ENCODE results near the gene MEDAG. TPM values are rescaled to one million over a fixed set of nuclear protein-coding genes. Genes with fewer than 3 reads are reported as not detected.

The MEDAG gene
- total RNA-seq, 5 donors from 2014 or later (not counting 1 experiment from before 2014, with no cell fraction given) = not detected

DNA sequence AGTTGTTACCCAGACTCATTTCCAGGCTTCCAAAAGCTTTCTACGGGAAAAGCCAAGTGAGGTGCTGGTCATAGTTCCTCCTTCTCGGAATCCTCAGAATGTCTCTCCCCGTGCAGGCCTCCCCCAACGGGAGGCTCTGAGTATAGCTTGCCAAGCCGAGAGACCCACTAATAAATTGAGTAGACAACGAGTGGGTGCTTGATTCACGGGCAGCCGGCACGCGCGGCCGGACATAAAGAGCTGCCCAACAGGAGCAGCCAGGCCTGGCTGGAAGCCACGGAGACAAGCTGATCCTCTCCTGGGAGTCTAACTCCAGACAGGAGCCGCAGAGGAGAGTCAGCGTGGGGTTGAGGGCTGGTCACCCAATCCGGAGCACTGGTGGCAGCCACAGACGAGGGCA is 43.4 kb upstream of the MEDAG start:
- H3K27ac ChIP-seq (ENCODE audit: low read length) = no peak overlapping the region
- Mint-ChIP-seq H3K27me3 (peaks cover 2 to 4% of the 10 kb centered on the region in 2 donors), H3K36me3 (no peaks in the 10 kb centered on the region), H3K27ac (no peak overlapping the region), H3K4me1 (peaks cover 0 to 7% (median 4%) of the 10 kb centered on the region in 3 donors), H3K9me3 (peaks cover 0 to 5% (median 0%) of the 10 kb centered on the region in 3 donors), H3K4me3 (no peak overlapping the region)
- ChIA-PET CTCF (no interaction called here), POLR2A (no interaction called here)
- WGBS (ENCODE audit: insufficient coverage) = 82% methylated on average over 17 of the region's 17 CpGs
- ATAC-seq (replicated peaks in 1 of 4) = no peak
- H3K36me3 ChIP-seq (ENCODE audit: control insufficient read depth in 2 of 2, extremely low read depth in 1 of 2, insufficient read depth in 1 of 2, low read length in 1 of 2) = no peaks in the 10 kb centered on the region
- no peak for DNase-seq
- H3K4me1 ChIP-seq (ENCODE audit: control insufficient read depth in 1 of 2, extremely low read depth in 1 of 2, insufficient read depth in 2 of 2, low read length in 2 of 2) = peaks cover 0 to 5% of the 10 kb centered on the region in 2 experiments
- H3K4me3 ChIP-seq (ENCODE audit: control insufficient read depth in 1 of 2, extremely low read depth in 1 of 2, low read length in 1 of 2) = no peak overlapping the region
- H3K27me3 ChIP-seq (replicated peaks in 1 of 2; ENCODE audit: control insufficient read depth in 2 of 2, extremely low read depth in 1 of 2, insufficient read depth in 2 of 2, low read length in 1 of 2) = peaks cover 0 to 17% of the 10 kb centered on the region in 2 experiments
- H3K9me3 ChIP-seq = no peaks in the 10 kb centered on the region

GRCh38 chr13:30863231-30863630 is 42.8 kb upstream of the MEDAG start:
- ATAC-seq (replicated peaks in 1 of 4) (no peak), DNase-seq (no peak)
- Mint-ChIP-seq H3K27ac (no peak overlapping the region), H3K36me3 (no peaks in the 10 kb centered on the region), H3K4me3 (no peak overlapping the region), H3K27me3 (peaks cover 2 to 4% of the 10 kb centered on the region in 2 donors), H3K4me1 (peaks cover 0 to 7% (median 4%) of the 10 kb centered on the region in 3 donors), H3K9me3 (peaks cover 0 to 5% (median 0%) of the 10 kb centered on the region in 3 donors)
- ChIA-PET POLR2A (no interaction called here), CTCF (interaction anchor here in 1 of 2 donors (0.7 kb wide), 1 partner anchor 56 kb away, joined by 3 read pairs; no protein-coding TSS in a partner anchor)
- Histone ChIP-seq H3K4me1 (ENCODE audit: control insufficient read depth in 1 of 2, extremely low read depth in 1 of 2, insufficient read depth in 2 of 2, low read length in 2 of 2) (peaks cover 0 to 5% of the 10 kb centered on the region in 2 experiments), H3K36me3 (ENCODE audit: control insufficient read depth in 2 of 2, extremely low read depth in 1 of 2, insufficient read depth in 1 of 2, low read length in 1 of 2) (no peaks in the 10 kb centered on the region), H3K27ac (ENCODE audit: low read length) (no peak overlapping the region), H3K9me3 (no peaks in the 10 kb centered on the region), H3K27me3 (replicated peaks in 1 of 2; ENCODE audit: control insufficient read depth in 2 of 2, extremely low read depth in 1 of 2, insufficient read depth in 2 of 2, low read length in 1 of 2) (peaks cover 0 to 17% of the 10 kb centered on the region in 2 experiments), H3K4me3 (ENCODE audit: control insufficient read depth in 1 of 2, extremely low read depth in 1 of 2, low read length in 1 of 2) (no peak overlapping the region)
- 80% methylated on average over 8 of the region's 8 CpGs for WGBS (ENCODE audit: insufficient coverage)

- Histone ChIP-seq H3K4me1 (ENCODE audit: control insufficient read depth in 1 of 2, extremely low read depth in 1 of 2, insufficient read depth in 2 of 2, low read length in 2 of 2) (peaks cover 0 to 5% of the 10 kb centered on the region in 2 experiments), H3K4me3 (ENCODE audit: control insufficient read depth in 1 of 2, extremely low read depth in 1 of 2, low read length in 1 of 2) (no peak overlapping the region), H3K36me3 (ENCODE audit: control insufficient read depth in 2 of 2, extremely low read depth in 1 of 2, insufficient read depth in 1 of 2, low read length in 1 of 2) (no peaks in the 10 kb centered on the region), H3K9me3 (no peaks in the 10 kb centered on the region), H3K27ac (ENCODE audit: low read length) (no peak overlapping the region), H3K27me3 (replicated peaks in 1 of 2; ENCODE audit: control insufficient read depth in 2 of 2, extremely low read depth in 1 of 2, insufficient read depth in 2 of 2, low read length in 1 of 2) (peaks cover 0 to 20% of the 10 kb centered on the region in 2 experiments)
- CTCF ChIA-PET = interaction anchor here (0.6 to 0.7 kb wide), 2 partner anchors 56 to 749 kb away, joined by 3 to 4 read pairs; no protein-coding TSS in a partner anchor
- DNase-seq = no peak
- POLR2A ChIA-PET = no interaction called here
- WGBS (ENCODE audit: insufficient coverage) = 90% methylated on average over 5 of the region's 7 CpGs
- no peak for ATAC-seq (replicated peaks in 1 of 4)
- no peak overlapping the region for H3K4me3 Mint-ChIP-seq
- no peaks in the 10 kb centered on the region for H3K36me3 Mint-ChIP-seq
- no peak overlapping the region for H3K27ac Mint-ChIP-seq
- H3K9me3 Mint-ChIP-seq = peaks cover 0 to 1% (median 0%) of the 10 kb centered on the region in 3 donors
- peaks cover 2 to 4% of the 10 kb centered on the region in 2 donors for H3K27me3 Mint-ChIP-seq
- peaks cover 0 to 7% (median 4%) of the 10 kb centered on the region in 3 donors for H3K4me1 Mint-ChIP-seq
Measured at GRCh38 chr13:30863796-30864195, 42.3 kb upstream of the MEDAG start.

GRCh38 chr13:30864433-30865122 is 41.5 kb upstream of the MEDAG start:
- no peak overlapping the region for H3K4me3 ChIP-seq (ENCODE audit: control insufficient read depth in 1 of 2, extremely low read depth in 1 of 2, low read length in 1 of 2)
- no peaks in the 10 kb centered on the region for H3K36me3 Mint-ChIP-seq
- 82% methylated on average over 5 of the region's 5 CpGs for WGBS (ENCODE audit: insufficient coverage)

GRCh38 chr13:30865123-30866049 is 40.7 kb upstream of the MEDAG start:
- POLR2A ChIA-PET = no interaction called here
- Mint-ChIP-seq H3K27me3 (peaks cover 5 to 9% of the 10 kb centered on the region in 2 donors), H3K27ac (no peak overlapping the region), H3K36me3 (no peaks in the 10 kb centered on the region), H3K9me3 (no peaks in the 10 kb centered on the region), H3K4me3 (no peak overlapping the region), H3K4me1 (peaks cover 0 to 7% (median 4%) of the 10 kb centered on the region in 3 donors)
- ATAC-seq (replicated peaks in 1 of 4) = peak; percentile 75 to 90 (median 84)
- Histone ChIP-seq H3K36me3 (ENCODE audit: control insufficient read depth in 2 of 2, extremely low read depth in 1 of 2, insufficient read depth in 1 of 2, low read length in 1 of 2) (no peaks in the 10 kb centered on the region), H3K27me3 (replicated peaks in 1 of 2; ENCODE audit: control insufficient read depth in 2 of 2, extremely low read depth in 1 of 2, insufficient read depth in 2 of 2, low read length in 1 of 2) (peaks cover 0 to 29% of the 10 kb centered on the region in 2 experiments), H3K27ac (ENCODE audit: low read length) (no peak overlapping the region), H3K4me1 (ENCODE audit: control insufficient read depth in 1 of 2, extremely low read depth in 1 of 2, insufficient read depth in 2 of 2, low read length in 2 of 2) (peaks cover 0 to 5% of the 10 kb centered on the region in 2 experiments), H3K9me3 (no peaks in the 10 kb centered on the region), H3K4me3 (ENCODE audit: control insufficient read depth in 1 of 2, extremely low read depth in 1 of 2, low read length in 1 of 2) (no peak overlapping the region)
- WGBS (ENCODE audit: insufficient coverage) = 43% methylated on average over 16 of the region's 17 CpGs
- CTCF ChIA-PET = interaction anchor here in 1 of 2 donors (0.6 to 1.1 kb wide), 5 partner anchors 9 to 1479 kb away, joined by 3 to 6 read pairs (median 3); no protein-coding TSS in a partner anchor
- peak in 30 of 35 experiments; percentile 7 to 66 (median 26) for DNase-seq

More at GRCh38 chr13:30864433-30865122, 41.5 kb upstream of the MEDAG start:
- no peak overlapping the region for H3K27ac ChIP-seq (ENCODE audit: low read length)
- Mint-ChIP-seq H3K4me3 (no peak overlapping the region), H3K9me3 (no peaks in the 10 kb centered on the region), H3K4me1 (peaks cover 0 to 7% (median 4%) of the 10 kb centered on the region in 3 donors), H3K27me3 (peaks cover 2 to 9% of the 10 kb centered on the region in 2 donors), H3K27ac (no peak overlapping the region)
- no peak for ATAC-seq (replicated peaks in 1 of 4)
- DNase-seq = no peak
- no peaks in the 10 kb centered on the region for H3K9me3 ChIP-seq
- ChIA-PET CTCF (interaction anchor here in 1 of 2 donors (0.6 to 0.7 kb wide), 3 partner anchors 8 to 750 kb away, joined by 3 to 6 read pairs (median 4); no protein-coding TSS in a partner anchor), POLR2A (no interaction called here)
- H3K36me3 ChIP-seq (ENCODE audit: control insufficient read depth in 2 of 2, extremely low read depth in 1 of 2, insufficient read depth in 1 of 2, low read length in 1 of 2) = no peaks in the 10 kb centered on the region
- H3K4me1 ChIP-seq (ENCODE audit: control insufficient read depth in 1 of 2, extremely low read depth in 1 of 2, insufficient read depth in 2 of 2, low read length in 2 of 2) = peaks cover 0 to 5% of the 10 kb centered on the region in 2 experiments
- H3K27me3 ChIP-seq (replicated peaks in 1 of 2; ENCODE audit: control insufficient read depth in 2 of 2, extremely low read depth in 1 of 2, insufficient read depth in 2 of 2, low read length in 1 of 2) = peaks cover 0 to 23% of the 10 kb centered on the region in 2 experiments

- 75% methylated on average over 4 of the region's 4 CpGs for WGBS (ENCODE audit: insufficient coverage)
- H3K4me3 ChIP-seq (ENCODE audit: control insufficient read depth in 1 of 2, extremely low read depth in 1 of 2, low read length in 1 of 2) = no peak overlapping the region
- Mint-ChIP-seq H3K36me3 (no peaks in the 10 kb centered on the region), H3K4me3 (no peak overlapping the region), H3K27me3 (peaks cover 9 to 11% of the 10 kb centered on the region in 2 donors), H3K27ac (no peak overlapping the region), H3K9me3 (no peaks in the 10 kb centered on the region), H3K4me1 (peaks cover 0 to 7% (median 4%) of the 10 kb centered on the region in 3 donors)
- peaks cover 0 to 41% of the 10 kb centered on the region in 2 experiments for H3K27me3 ChIP-seq (replicated peaks in 1 of 2; ENCODE audit: control insufficient read depth in 2 of 2, extremely low read depth in 1 of 2, insufficient read depth in 2 of 2, low read length in 1 of 2)
- DNase-seq = no peak
- no peak overlapping the region for H3K27ac ChIP-seq (ENCODE audit: low read length)
- ChIA-PET POLR2A (no interaction called here), CTCF (interaction anchor here in 1 of 2 donors (1.1 kb wide), 1 partner anchor 14 kb away, joined by 3 read pairs; no protein-coding TSS in a partner anchor)
- no peaks in the 10 kb centered on the region for H3K36me3 ChIP-seq (ENCODE audit: control insufficient read depth in 2 of 2, extremely low read depth in 1 of 2, insufficient read depth in 1 of 2, low read length in 1 of 2)
- peaks cover 0 to 7% of the 10 kb centered on the region in 2 experiments for H3K4me1 ChIP-seq (ENCODE audit: control insufficient read depth in 1 of 2, extremely low read depth in 1 of 2, insufficient read depth in 2 of 2, low read length in 2 of 2)
- no peaks in the 10 kb centered on the region for H3K9me3 ChIP-seq
- ATAC-seq (replicated peaks in 1 of 4) = no peak
Measured at GRCh38 chr13:30866677-30867076, 39.4 kb upstream of the MEDAG start.
